ENCODE results near the gene CLP1.

CLP1 gene

DNA sequence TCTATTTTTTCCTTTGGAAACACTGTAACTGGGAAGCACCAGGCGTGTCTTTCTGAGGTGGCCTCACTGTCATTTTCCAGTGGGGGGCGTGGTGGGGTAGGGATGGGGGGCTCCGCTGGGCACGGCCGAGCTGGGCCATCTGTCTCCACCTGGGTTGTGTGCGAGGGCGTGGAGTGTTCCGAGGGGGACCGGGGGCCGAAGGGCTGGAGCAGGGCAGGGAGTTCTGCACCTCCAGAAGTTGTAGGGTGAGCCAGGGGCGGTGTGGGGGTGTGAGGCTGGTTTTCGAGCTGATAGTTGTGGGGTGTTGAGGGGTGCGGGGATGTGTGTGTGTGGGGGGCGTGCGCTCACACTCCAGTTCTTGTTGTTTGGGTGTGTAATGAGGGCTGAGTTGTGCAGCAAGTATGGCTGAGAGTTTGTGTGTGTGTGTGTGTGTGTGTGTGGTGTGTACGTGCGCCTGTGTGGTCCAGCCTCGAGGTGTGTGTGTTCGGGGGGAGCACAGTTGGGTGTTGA, 18.7 kb upstream of the CLP1 start:
- no peak for DNase-seq (ENCODE audit: insufficient read length, low spot score)
- FAIRE-seq = peak; percentile 91
- no peak for TF ChIP-seq POLR2AphosphoS5 (IDR thresholded peaks at IDR 0.05; ENCODE audit: low read depth, low read length)
- TF ChIP-seq SPI1 (IDR thresholded peaks at IDR 0.05; ENCODE audit: low read depth, low read length) = no peak

DNA sequence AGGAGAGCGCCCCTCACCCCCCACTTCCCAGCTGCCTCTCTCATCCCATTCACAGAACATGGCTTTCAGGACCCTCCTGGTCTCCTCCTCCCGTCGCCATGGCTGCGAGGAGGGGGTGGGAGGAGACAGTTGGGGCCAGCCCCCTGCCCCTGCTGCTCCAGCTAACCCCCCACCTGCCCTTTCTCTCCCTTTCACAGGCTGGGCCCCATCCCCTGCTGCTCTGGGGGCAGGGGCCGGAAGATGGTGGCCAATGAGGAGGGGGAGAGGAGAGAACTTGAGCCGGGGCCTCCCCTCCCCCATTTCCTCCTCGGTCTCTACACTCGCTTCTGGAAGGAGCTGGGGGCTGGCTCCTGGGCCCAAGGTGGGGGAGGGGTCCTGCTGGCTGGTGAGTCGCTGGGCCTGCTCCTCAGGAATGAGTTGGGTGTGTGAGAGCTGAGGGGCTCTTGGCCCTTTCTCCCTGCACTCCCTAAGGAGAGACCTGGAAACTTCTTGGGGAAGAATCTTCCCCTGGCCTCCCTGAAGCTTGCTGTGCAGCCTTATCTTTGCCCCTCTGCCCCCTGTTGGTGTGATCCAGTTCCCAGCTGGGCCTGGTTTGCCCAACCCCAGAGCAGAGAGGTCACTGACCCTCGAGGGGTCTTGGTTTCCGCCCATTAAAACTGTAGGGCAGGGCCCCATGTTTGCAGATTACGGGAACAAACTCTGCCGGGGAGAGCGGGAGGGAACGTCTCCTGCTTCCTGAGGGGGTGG, 18.1 kb upstream of the CLP1 start:
- no peak for TF ChIP-seq POLR2AphosphoS5 (IDR thresholded peaks at IDR 0.05; ENCODE audit: low read depth, low read length)
- FAIRE-seq (no peak), DNase-seq (ENCODE audit: insufficient read length, low spot score) (no peak)

DNA sequence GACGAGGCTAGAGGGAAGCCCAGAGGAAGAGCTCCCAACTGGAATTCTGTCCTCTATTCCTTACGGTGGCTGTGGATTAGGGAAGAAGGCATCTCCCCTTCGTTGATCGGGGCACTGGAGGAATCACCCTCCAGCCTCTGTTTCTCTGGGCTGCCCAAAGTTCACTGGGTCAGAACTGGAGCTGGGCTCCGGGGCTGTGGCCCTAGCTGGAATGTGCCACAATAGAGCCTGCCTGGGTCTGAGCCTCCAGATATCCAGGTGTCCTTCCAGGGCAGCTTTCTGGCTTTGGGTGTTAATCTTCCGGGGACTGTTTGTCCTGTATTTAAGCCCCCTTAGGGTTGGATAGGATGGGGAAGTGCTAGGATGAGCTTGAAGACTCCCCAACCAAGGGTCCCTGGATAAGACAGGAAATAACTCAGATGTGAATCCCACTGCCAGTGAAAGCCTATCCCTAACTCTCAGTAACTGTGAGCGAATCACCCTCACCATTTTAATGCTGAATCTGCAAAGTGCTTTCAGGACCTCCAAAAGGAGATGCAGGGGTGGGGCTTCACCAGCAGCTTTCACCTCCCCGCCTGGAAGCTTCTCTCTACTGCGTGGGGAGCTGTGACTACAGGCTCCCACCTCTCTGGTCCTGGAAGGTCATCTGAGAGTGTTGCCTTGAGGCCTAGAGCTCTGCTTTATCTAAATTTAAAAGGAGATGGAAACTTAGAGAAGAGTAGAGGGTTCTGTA, 17.3 kb upstream of the CLP1 start:
- DNase-seq (ENCODE audit: insufficient read length, low spot score) (no peak), FAIRE-seq (no peak)
- no peak for TF ChIP-seq POLR2AphosphoS5 (IDR thresholded peaks at IDR 0.05; ENCODE audit: low read depth, low read length)
- TF ChIP-seq SPI1 (IDR thresholded peaks at IDR 0.05; ENCODE audit: low read depth, low read length) = no peak
- TF ChIP-seq POU2F2 (IDR thresholded peaks at IDR 0.05; ENCODE audit: low read depth, low read length) = no peak
- TF ChIP-seq TAF1 (IDR thresholded peaks at IDR 0.05; ENCODE audit: low read depth, low read length) = no peak
- TF ChIP-seq POLR2A (IDR thresholded peaks at IDR 0.05; ENCODE audit: low read depth, low read length) = no peak
- no peak for TF ChIP-seq PAX5 (IDR thresholded peaks at IDR 0.05; ENCODE audit: insufficient read depth, low read length, severe bottlenecking)

DNA sequence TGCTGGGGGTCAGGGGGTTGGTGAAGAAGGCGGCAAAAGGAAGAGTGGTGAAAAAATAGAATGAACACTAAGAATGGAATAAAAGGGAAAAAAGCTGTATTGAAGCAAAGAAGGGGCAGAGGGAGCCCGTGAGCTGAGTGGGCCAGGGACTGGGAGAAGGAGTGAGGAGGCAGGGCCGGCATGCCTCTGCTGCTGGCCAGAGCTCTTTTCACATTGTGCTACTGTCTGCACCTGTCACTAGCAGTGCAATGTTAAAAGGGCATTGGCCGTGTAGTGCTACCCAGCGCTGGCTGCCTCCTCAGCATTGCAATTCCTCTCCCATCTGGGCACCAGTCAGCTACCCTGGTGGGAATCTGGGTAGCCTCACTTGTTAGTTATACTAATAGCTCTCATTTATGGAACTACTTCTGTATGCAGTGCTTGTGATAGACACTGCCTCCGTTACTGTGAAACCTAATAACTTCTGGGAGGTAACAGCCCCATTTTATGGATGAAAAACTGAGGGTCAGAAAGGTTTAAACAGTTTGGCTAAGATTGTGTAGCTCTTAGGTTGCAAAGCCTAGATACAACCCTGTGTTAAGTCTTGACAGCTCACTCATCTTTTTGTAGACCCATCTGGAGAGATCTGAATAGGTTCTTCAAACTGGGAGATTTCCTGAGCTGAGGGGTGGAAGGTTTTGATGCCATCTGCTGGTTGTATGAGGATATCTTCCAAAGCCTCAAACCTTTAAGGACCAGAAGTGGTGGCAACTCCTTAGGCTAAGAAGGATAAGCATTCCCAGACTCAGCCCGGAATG, 16.4 kb upstream of the CLP1 start:
- peak; percentile 71 for FAIRE-seq
- TF ChIP-seq SPI1 (IDR thresholded peaks at IDR 0.05; ENCODE audit: low read depth, low read length) = no peak

DNA sequence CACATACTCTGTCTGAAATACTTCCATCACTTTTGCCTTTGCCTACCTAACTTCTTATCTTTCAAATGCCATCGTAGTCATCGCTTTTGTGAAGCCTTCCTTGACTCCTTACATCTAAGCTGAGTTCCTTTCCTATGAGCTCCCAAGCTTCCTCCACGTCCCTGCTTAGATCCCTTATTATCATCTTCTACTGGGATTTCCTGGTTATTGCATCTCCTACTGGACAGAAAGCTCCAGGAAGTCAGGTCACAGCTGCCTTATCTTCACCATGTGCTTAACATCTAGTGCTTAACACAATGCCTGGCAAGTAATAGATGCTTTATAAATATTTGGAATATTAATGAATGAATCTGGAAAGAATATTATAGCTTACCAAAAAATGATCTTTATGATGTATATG, 13.8 kb upstream of the CLP1 start:
- TF ChIP-seq POLR2A (IDR thresholded peaks at IDR 0.05; ENCODE audit: low read depth, low read length) (no peak), POLR2AphosphoS5 (IDR thresholded peaks at IDR 0.05; ENCODE audit: low read depth, low read length) (no peak), POU2F2 (IDR thresholded peaks at IDR 0.05; ENCODE audit: low read depth, low read length) (no peak), SPI1 (IDR thresholded peaks at IDR 0.05; ENCODE audit: low read depth, low read length) (no peak), PAX5 (IDR thresholded peaks at IDR 0.05; ENCODE audit: insufficient read depth, low read length, severe bottlenecking) (no peak), TAF1 (IDR thresholded peaks at IDR 0.05; ENCODE audit: low read depth, low read length) (no peak)
- DNase-seq (ENCODE audit: insufficient read length, low spot score) = no peak
- FAIRE-seq = no peak

More for the DNA sequence above, 16.4 kb upstream of the CLP1 start:
- no peak for DNase-seq (ENCODE audit: insufficient read length, low spot score)

DNA sequence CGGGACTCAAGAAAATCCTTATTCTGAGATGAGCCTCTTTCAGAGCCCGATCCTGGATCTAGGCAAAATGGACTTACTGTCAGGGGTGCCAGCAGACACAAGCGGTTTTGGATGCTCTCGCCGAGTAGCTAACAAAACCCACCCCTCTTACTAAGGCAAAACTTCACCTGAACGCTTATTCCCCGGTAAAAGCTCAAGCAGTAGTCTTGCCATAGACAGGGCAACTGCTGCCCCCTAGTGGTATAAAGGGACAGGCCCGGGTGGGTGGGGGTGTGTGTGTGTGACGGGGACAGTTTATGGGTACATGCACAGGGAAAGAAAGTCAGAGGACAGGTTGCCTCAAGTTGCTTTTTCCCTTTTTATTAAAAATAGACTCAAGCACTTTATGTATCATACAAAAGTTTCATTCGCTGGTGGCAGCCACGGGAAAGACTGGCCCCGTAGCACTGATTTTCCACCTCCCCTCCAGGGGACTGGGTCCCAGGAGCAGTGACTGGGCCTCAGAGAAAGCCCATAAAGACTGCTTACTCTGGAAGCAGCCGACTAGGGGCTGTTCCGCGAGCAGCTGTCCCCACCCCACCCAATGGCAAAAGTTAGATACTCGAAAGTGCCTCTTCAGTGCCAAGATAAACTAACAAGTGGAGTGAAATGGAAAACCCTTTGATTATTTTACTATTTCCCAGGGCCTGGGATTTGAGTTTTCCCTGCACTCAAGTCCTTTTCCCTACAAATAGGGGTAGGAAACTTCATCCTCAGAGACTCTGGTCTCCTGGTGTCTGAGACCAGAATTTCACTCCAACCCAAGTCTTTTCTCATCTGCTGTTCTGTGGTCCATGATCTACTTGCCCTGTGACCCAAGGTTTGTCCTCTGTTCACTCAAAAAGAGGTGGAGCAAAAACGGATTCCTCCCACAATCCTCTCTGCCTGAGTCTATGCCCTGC, 12.5 kb upstream of the CLP1 start:
- DNase-seq (ENCODE audit: insufficient read length, low spot score) (peak; percentile 70), FAIRE-seq (peak; percentile 82)
- TF ChIP-seq POLR2A (IDR thresholded peaks at IDR 0.05; ENCODE audit: low read depth, low read length) = no peak
- TF ChIP-seq POLR2AphosphoS5 (IDR thresholded peaks at IDR 0.05; ENCODE audit: low read depth, low read length) = no peak
- TF ChIP-seq POU2F2 (IDR thresholded peaks at IDR 0.05; ENCODE audit: low read depth, low read length) = no peak
- no peak for TF ChIP-seq SPI1 (IDR thresholded peaks at IDR 0.05; ENCODE audit: low read depth, low read length)
- no peak for TF ChIP-seq TAF1 (IDR thresholded peaks at IDR 0.05; ENCODE audit: low read depth, low read length)
- TF ChIP-seq PAX5 (IDR thresholded peaks at IDR 0.05; ENCODE audit: insufficient read depth, low read length, severe bottlenecking) = no peak

DNA sequence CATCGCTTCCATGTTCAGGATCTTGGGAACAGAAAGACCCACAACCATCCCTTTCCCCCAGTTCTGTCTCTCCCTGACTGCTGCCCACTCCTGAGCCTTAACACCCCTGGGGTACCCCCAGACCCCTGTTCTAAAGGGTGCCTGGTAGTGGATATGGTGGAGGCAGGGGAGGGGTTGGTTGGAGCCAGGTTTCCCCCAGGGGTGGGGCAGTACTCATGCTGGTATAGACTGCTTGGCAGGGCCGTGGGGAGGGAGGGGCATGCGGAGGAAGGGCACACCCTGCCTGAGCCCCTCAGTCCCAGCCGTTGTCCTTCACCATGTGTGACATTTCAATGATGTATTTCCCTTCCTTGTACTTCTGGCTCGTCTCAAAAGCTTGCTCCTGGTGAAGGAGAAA, 11.9 kb upstream of the CLP1 start:
- DNase-seq (ENCODE audit: insufficient read length, low spot score) (no peak), FAIRE-seq (no peak)

DNA sequence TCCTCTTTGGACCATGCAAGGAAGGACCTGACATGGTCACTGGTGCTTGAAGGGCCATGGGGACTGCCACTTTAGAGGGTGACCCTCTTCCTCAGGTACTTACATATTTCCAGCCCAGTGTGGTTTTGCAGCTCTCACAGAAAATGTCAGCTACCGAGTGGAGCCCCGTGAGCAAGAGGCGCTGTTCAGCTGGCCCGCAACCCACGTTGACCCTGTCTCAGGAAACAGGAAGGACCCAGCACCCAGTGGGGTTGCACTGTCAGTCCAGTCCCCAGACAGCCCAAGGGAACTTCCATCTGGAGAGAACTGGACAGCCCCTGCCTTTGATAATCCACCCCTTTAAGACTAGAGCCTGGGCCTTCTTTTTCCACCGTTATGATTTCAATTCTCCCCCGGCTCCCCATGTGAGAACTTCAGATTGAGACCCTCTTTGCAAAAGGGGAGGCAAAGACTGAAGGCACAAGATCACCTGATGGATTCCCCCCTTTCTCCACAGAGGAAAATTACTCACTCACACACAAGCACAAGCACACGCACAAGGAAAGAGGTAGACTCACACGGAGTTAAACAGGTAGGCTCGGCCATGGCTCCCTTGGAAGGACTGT, 11.3 kb upstream of the CLP1 start:
- DNase-seq (ENCODE audit: insufficient read length, low spot score) (no peak), FAIRE-seq (no peak)
- no peak for TF ChIP-seq TAF1 (IDR thresholded peaks at IDR 0.05; ENCODE audit: low read depth, low read length)
- no peak for TF ChIP-seq PAX5 (IDR thresholded peaks at IDR 0.05; ENCODE audit: insufficient read depth, low read length, severe bottlenecking)
- no peak for TF ChIP-seq POU2F2 (IDR thresholded peaks at IDR 0.05; ENCODE audit: low read depth, low read length)
- TF ChIP-seq POLR2AphosphoS5 (IDR thresholded peaks at IDR 0.05; ENCODE audit: low read depth, low read length) = no peak
- no peak for TF ChIP-seq POLR2A (IDR thresholded peaks at IDR 0.05; ENCODE audit: low read depth, low read length)
- no peak for TF ChIP-seq SPI1 (IDR thresholded peaks at IDR 0.05; ENCODE audit: low read depth, low read length)

More for the DNA sequence above, 11.9 kb upstream of the CLP1 start:
- TF ChIP-seq SPI1 (IDR thresholded peaks at IDR 0.05; ENCODE audit: low read depth, low read length) (no peak), PAX5 (IDR thresholded peaks at IDR 0.05; ENCODE audit: insufficient read depth, low read length, severe bottlenecking) (no peak), TAF1 (IDR thresholded peaks at IDR 0.05; ENCODE audit: low read depth, low read length) (no peak), POU2F2 (IDR thresholded peaks at IDR 0.05; ENCODE audit: low read depth, low read length) (no peak)

All from GM12891 (cell line).